Sigmoid colon (tissue), 4 donors: ENCODE measurements around the gene CALML4.

Experiments used
- CTCF ChIP-seq, 4 experiments: fragments of 450-650 bp in 3 of 4; fragments of 200-600 bp in 1 of 4; IDR thresholded peaks; one replicate each; pipeline ENCODE4 v1.5.1; 2016 to 2019; ENCODE audit warnings: antibody characterized with exemption in 4 of 4, mild to moderate bottlenecking in 3 of 4, moderate library complexity in 2 of 4
- EP300 ChIP-seq, 4 donors: sonication (generic); formaldehyde crosslinking; IDR thresholded peaks; one replicate each; pipeline ENCODE4 v1.6.1; 2017; ENCODE audit warnings: antibody characterized with exemption in 4 of 4
- POLR2A ChIP-seq, 2 donors: fragments of 450-650 bp; IDR thresholded peaks; one replicate each; pipeline ENCODE4 v1.6.1; 2016; ENCODE audit warnings: antibody characterized with exemption in 2 of 2, mild to moderate bottlenecking in 2 of 2, moderate library complexity in 2 of 2
- POLR2AphosphoS5 ChIP-seq, 4 donors: sonication (generic); formaldehyde crosslinking; IDR thresholded peaks; one replicate each; pipeline ENCODE4 v1.6.1; 2017; ENCODE audit warnings: antibody characterized with exemption in 4 of 4

DNA sequence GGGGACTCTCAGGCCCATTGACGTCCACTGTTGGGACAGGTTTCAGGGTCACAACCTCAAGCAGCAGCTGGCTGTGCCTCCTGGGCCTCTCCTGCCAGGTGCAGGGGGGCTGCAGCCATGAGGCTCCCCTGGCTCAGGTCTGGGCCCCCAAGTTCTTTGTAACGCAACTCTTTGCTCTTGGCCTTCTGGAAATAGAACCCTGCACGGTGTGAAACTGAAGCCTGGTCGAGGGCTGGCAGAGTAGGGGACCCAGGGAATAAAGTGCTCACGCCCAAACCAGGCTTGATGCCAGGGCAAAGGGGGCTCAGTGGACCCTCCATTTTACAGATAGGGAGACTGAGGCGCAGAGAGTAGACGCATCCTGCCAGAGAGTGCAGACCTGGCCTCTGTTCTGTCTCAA, 771 bp downstream of the CALML4 start:
- no peak for TF ChIP-seq CTCF (IDR thresholded peaks at IDR 0.05)
- TF ChIP-seq POLR2A (IDR thresholded peaks at IDR 0.05): no peak
- TF ChIP-seq EP300 (IDR thresholded peaks at IDR 0.05): no peak
- TF ChIP-seq POLR2AphosphoS5 (IDR thresholded peaks at IDR 0.05): no peak
